ENCODE data around the gene ANKRD40. TPM values are rescaled to one million over a fixed set of nuclear protein-coding genes. Genes with fewer than 3 reads are reported as not detected.
A peak's percentile ranks its signal among the peaks of the same experiment; 100 is the strongest.
"Not testable (repeated sequence)": the region's sequence is repeated elsewhere in the genome, so short reads cannot be mapped to it uniquely, and the experiment has no call there.

ANKRD40 gene
- total and polyA plus RNA-seq, 8 donors: 10.3 to 23.5 (median 15.5) TPM

DNA sequence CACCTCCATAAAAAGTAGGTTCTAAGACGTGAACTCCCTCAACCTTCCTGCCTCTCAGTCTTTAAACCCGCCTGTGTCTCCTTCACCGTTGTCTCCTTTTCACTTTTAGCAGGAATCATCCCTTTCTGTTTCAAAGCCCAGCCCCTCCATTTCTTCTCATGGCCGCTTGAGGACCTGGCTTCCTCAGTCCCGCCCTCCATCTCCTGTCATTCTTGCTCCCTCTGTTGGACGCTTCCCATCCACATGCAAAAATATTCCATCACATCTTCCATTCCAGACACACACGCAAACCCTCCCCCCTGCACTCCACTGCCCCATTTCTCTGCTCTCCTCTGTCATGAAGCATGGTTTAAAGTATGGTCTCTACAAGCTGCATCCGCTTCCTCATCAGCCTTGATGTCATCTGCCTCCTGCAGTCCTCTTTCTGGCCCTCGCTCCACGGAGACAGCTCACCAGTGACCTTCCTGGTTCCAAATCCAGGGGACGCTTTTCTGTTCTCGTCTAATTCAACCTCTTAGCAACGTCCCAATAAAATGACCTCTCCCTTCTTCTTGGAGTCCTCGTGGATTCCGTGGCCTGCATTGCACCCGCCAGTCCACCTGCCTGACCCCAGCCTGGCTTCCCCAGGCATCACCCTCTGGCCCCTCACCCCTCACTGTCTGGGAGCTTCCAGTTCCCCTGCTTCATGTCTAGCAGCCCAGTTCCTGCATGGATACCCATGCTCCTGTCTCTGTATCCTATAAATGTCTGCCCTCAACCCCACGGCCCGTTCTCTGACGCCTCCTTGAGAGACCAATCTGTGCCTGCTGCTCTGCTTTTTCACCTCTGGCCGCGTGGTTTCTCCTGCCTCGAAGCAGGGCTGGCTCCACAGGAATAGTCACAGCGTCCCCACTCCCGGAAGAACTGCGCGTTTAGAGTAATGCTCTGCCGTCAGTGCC is 26.2 kb downstream of the ANKRD40 start:
- Histone ChIP-seq H3K4me3 (no peak overlapping the region), H3K36me3 (peaks cover 0 to 11% (median 0%) of the 10 kb centered on the region in 3 donors), H3K27ac (no peak overlapping the region), H3K4me1 (peaks cover 17 to 36% (median 27%) of the 10 kb centered on the region in 3 donors), H3K9me3 (no peaks in the 10 kb centered on the region), H3K27me3 (no peaks in the 10 kb centered on the region)
- no peak for FAIRE-seq
- 71 to 74% methylated on average over 27 of the region's 27 CpGs for WGBS, 2 donors
- DNase-seq: peak in 1 of 6 donors; percentile 51
- TF ChIP-seq, protein P1, sequence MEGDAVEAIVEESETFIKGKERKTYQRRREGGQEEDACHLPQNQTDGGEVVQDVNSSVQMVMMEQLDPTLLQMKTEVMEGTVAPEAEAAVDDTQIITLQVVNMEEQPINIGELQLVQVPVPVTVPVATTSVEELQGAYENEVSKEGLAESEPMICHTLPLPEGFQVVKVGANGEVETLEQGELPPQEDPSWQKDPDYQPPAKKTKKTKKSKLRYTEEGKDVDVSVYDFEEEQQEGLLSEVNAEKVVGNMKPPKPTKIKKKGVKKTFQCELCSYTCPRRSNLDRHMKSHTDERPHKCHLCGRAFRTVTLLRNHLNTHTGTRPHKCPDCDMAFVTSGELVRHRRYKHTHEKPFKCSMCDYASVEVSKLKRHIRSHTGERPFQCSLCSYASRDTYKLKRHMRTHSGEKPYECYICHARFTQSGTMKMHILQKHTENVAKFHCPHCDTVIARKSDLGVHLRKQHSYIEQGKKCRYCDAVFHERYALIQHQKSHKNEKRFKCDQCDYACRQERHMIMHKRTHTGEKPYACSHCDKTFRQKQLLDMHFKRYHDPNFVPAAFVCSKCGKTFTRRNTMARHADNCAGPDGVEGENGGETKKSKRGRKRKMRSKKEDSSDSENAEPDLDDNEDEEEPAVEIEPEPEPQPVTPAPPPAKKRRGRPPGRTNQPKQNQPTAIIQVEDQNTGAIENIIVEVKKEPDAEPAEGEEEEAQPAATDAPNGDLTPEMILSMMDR (IDR thresholded peaks at IDR 0.05): no peak
- ATAC-seq: peak in 3 of 4 donors; percentile 22 to 55 (median 39)
- intact Hi-C loops (cut with DNase I): loop anchor here in 1 of 3 donors (5.0 kb wide), 1 partner anchor 39 kb away; no protein-coding TSS in a partner anchor

- FAIRE-seq, H3K9me3 ChIP-seq, H3K4me3 ChIP-seq, H3K27me3 ChIP-seq, ATAC-seq, H3K27ac ChIP-seq: not testable (repeated sequence)
- intact Hi-C loops (cut with DNase I): loop anchor here in 1 of 3 donors (5.0 kb wide), 1 partner anchor 38 kb away; no protein-coding TSS in a partner anchor
- Histone ChIP-seq H3K36me3 (peaks cover 0 to 11% (median 0%) of the 10 kb centered on the region in 3 donors), H3K4me1 (peaks cover 15 to 35% (median 23%) of the 10 kb centered on the region in 3 donors)
- WGBS, 2 donors: 70 to 77% methylated on average over 12 of the region's 12 CpGs
- DNase-seq: peak in 1 of 6 donors; percentile 34
Measured at GRCh38 chr17:50680543-50681262, 27.0 kb downstream of the ANKRD40 start.

- intact Hi-C loops (cut with DNase I): loop anchor here in 1 of 3 donors (5.0 kb wide), 1 partner anchor 38 kb away; no protein-coding TSS in a partner anchor
- no peak for FAIRE-seq
- DNase-seq: no peak
- ATAC-seq: no peak
- Histone ChIP-seq H3K27me3 (no peaks in the 10 kb centered on the region), H3K4me1 (peaks cover 18 to 34% (median 21%) of the 10 kb centered on the region in 3 donors), H3K36me3 (peaks cover 0 to 11% (median 3%) of the 10 kb centered on the region in 3 donors), H3K27ac (no peak overlapping the region), H3K9me3 (no peaks in the 10 kb centered on the region), H3K4me3 (no peak overlapping the region)
- 96 to 99% methylated on average over 5 of the region's 5 CpGs for WGBS, 2 donors
- TF ChIP-seq, protein P1 (IDR thresholded peaks at IDR 0.05): no peak
Measured at GRCh38 chr17:50680126-50680525, 27.6 kb downstream of the ANKRD40 start.

GRCh38 chr17:50679008-50679544 is 28.6 kb downstream of the ANKRD40 start:
- ATAC-seq: no peak
- DNase-seq: no peak
- 87 to 88% methylated on average over 11 of the region's 11 CpGs for WGBS, 2 donors
- Histone ChIP-seq H3K27me3 (no peaks in the 10 kb centered on the region), H3K4me1 (peaks cover 10 to 23% (median 11%) of the 10 kb centered on the region in 3 donors), H3K27ac (no peak overlapping the region), H3K9me3 (no peaks in the 10 kb centered on the region), H3K4me3 (no peak overlapping the region), H3K36me3 (peaks cover 0 to 11% (median 3%) of the 10 kb centered on the region in 3 donors)
- intact Hi-C loops (cut with DNase I): no loop called here
- TF ChIP-seq, protein P1 (IDR thresholded peaks at IDR 0.05): no peak
- no peak for FAIRE-seq

Measured in pancreas (tissue), 10 donors.